HL-60 (cell line): Measurements from ENCODE around the gene GRSF1.
"Not testable (repeated sequence)": the region's sequence is repeated elsewhere in the genome, so short reads cannot be mapped to it uniquely, and the experiment has no call there.

Source experiments
- POLR2AphosphoS5 ChIP-seq: IDR thresholded peaks from 2 replicates; pipeline ENCODE4 v1.6.1; 2012; ENCODE audit warnings: low read depth
- TF ChIP-seq, protein P1 (sequence below): IDR thresholded peaks from one replicate; pipeline ENCODE4 v1.5.1; 2011; ENCODE audit warnings: low read length, control low read depth, inconsistent platforms; ENCODE audit not compliant: insufficient read depth

DNA sequence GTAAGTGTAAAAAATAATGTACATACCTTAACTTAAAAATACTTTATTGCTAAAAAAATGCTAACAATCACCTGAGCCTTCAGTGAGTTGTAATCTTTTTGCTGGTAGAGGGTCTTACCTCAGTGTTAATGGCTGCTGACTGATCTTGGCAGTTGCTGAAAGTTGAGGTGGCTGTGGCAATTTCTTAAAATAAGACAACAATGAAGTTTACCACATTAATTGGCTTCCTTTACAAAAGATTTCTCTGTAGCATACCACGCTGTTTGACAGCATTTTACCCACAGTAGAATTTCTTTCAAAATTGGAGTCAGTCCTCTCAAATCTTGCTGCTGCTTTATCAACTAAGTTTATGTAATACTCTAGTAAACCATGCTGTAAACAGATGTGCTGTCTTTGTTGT lies 70.3 kb downstream of the GRSF1 start:
- TF ChIP-seq, protein P1, sequence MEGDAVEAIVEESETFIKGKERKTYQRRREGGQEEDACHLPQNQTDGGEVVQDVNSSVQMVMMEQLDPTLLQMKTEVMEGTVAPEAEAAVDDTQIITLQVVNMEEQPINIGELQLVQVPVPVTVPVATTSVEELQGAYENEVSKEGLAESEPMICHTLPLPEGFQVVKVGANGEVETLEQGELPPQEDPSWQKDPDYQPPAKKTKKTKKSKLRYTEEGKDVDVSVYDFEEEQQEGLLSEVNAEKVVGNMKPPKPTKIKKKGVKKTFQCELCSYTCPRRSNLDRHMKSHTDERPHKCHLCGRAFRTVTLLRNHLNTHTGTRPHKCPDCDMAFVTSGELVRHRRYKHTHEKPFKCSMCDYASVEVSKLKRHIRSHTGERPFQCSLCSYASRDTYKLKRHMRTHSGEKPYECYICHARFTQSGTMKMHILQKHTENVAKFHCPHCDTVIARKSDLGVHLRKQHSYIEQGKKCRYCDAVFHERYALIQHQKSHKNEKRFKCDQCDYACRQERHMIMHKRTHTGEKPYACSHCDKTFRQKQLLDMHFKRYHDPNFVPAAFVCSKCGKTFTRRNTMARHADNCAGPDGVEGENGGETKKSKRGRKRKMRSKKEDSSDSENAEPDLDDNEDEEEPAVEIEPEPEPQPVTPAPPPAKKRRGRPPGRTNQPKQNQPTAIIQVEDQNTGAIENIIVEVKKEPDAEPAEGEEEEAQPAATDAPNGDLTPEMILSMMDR, result not testable (repeated sequence)
- TF ChIP-seq POLR2AphosphoS5, result not testable (repeated sequence)
